Kidney capillary endothelial cell (primary cell): Measurements from ENCODE around the gene ARHGAP23.

Experiments
- DNase-seq: peaks from one replicate; pipeline ENCODE4 v3.0.0-alpha.2; 2018; ENCODE audit warnings: low spot score

ARHGAP23 gene, protein sequence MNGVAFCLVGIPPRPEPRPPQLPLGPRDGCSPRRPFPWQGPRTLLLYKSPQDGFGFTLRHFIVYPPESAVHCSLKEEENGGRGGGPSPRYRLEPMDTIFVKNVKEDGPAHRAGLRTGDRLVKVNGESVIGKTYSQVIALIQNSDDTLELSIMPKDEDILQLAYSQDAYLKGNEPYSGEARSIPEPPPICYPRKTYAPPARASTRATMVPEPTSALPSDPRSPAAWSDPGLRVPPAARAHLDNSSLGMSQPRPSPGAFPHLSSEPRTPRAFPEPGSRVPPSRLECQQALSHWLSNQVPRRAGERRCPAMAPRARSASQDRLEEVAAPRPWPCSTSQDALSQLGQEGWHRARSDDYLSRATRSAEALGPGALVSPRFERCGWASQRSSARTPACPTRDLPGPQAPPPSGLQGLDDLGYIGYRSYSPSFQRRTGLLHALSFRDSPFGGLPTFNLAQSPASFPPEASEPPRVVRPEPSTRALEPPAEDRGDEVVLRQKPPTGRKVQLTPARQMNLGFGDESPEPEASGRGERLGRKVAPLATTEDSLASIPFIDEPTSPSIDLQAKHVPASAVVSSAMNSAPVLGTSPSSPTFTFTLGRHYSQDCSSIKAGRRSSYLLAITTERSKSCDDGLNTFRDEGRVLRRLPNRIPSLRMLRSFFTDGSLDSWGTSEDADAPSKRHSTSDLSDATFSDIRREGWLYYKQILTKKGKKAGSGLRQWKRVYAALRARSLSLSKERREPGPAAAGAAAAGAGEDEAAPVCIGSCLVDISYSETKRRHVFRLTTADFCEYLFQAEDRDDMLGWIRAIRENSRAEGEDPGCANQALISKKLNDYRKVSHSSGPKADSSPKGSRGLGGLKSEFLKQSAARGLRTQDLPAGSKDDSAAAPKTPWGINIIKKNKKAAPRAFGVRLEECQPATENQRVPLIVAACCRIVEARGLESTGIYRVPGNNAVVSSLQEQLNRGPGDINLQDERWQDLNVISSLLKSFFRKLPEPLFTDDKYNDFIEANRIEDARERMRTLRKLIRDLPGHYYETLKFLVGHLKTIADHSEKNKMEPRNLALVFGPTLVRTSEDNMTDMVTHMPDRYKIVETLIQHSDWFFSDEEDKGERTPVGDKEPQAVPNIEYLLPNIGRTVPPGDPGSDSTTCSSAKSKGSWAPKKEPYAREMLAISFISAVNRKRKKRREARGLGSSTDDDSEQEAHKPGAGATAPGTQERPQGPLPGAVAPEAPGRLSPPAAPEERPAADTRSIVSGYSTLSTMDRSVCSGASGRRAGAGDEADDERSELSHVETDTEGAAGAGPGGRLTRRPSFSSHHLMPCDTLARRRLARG (N-terminal part only)

DNA sequence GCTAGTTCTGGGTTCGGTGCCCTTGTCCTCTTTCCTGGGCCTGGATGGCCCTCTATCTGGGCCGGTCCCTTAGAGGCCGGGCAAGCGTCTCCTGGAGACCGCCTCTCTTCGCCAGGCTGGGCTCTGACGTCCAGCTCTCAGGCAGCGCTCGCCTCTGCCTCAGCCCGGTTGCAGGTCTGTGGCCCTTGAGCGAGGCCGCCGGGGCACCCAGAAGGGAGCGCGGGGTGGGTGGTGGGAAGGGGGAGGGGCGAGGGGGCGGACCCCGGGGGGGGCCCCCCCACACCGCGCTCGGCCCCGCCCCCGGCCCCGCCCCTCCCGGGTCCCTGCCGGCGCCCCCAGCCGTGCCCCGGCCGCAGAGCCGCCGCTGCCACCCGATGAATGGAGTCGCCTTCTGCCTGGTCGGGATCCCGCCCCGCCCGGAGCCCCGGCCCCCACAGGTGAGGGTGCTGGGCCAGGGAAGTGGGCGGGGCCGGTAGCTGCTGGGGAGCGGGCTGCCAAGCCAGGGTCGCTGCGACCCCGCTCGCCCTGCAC, at the start of gene ARHGAP23:
ARHGAP23 (plus strand) TSS at position 353 of the 531 bp plus-strand sequence; CDS start at position 375, 22 bp downstream.
- DNase-seq = no peak

DNA sequence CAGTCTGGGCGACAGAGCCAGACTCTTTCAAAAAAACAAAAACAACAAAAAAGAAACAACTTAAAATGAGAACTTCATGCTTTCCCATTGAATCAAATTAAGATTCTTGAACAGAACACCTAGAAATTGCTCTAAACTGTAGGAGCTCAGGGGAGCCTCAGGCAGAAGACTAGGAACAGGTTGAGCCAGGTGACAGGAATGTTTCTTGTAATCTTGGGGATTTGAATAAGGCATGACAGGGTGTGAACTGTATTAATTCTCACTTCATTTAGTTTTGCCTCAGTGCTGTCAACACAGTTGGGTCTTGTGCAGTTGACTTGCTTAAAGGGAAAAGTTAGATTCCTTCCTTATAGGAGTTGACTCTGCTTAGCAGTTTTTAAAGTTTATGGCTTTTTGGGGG, 48.8 kb upstream of the ARHGAP23 start:
- no peak for DNase-seq

DNA sequence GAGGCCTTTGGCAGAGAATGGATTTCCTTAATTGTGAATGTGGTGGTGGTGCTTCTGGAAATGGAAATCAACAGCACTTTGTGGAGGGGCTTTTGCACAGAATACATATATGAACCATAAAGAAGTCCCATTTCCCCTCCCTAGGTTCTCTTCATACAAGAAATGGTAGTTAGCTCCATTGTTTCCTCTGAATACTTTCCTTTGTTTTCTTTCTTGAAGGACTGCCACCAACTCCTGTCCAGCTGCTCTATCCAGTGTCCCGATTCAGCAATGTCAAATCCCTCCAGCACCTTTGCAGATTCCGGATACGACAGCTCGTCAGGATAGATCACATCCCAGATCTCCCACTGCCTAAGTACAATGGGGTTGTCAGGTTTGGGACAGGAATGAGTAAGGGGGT, 33.2 kb upstream of the ARHGAP23 start:
- no peak for DNase-seq

DNA sequence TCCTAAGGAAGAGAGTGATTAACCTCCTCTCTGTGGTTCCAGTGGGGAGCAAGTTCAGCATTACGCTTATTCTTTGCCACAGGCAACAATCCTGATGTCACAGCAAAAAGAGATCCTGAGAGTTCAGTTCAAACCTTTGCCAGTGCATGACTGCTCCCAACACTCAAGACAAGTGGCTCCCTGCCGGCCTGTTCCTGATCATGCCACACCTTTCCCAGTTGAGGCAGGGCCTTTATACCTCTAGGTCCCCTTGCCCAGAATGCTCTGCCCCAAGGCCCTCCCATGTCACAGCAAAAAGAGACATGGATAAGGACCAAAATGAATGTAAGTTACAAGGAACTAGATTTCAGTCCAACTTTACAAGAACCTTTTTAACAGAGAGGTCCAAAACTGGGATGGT, 31.0 kb upstream of the ARHGAP23 start:
- DNase-seq = no peak

DNA sequence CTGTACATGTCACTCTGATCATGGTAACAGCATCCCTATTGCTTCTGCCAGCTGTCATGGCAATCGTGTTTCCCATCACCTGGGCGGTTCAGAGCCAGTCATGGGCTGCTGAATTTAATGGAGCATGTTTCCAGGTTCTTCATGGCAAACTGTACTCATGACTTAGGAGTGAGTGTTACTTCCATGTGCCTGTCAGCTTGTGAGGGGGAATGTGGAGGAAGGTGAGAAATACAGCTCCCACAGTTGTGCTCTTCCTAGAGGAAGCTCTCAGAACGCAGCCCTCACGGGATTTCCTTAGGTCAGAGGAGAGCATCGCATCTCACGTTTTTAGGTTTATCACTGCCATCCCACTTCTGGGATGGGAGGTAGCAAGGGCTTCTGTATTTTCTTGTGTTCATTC, 28.0 kb upstream of the ARHGAP23 start:
- DNase-seq = no peak

DNA sequence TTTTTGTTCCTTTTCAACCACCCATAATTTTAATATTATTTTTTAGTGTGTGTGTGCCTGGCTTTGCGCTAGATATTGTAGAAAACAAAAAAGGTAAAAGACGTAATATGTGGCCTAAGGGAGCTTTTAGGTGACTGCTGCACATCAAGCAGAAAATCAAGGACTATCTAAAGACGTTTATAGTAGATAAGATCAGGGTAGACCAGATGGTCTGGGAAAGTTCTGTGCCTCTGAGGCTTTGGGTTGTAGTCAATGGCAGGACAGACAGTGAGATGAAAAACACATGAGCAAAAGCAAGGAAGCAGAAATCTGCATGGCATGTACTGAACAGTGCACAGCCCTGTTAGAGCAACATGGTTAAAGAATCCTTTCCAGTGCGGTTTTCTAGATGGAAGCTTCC, 26.8 kb upstream of the ARHGAP23 start:
- DNase-seq = no peak

DNA sequence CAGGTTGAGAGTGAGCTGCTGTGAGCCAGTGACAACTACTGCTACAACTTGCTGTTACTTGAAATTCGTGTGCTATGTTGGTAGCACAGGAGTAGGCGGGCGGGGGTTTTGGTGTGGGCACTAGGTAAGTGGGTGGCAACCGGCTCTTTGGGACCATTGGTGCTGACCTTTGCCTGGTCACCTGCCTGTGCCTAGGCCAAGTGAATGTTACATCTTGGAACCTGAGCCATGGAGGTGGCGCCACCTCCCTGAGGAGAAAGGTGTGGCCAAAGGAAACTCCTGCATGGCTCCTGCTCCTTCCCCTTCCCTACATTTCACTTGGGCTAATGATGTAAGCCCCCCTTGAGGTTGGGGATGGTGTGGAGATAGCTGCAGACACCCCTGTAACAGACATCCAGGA, 25.4 kb upstream of the ARHGAP23 start:
- DNase-seq = no peak

DNA sequence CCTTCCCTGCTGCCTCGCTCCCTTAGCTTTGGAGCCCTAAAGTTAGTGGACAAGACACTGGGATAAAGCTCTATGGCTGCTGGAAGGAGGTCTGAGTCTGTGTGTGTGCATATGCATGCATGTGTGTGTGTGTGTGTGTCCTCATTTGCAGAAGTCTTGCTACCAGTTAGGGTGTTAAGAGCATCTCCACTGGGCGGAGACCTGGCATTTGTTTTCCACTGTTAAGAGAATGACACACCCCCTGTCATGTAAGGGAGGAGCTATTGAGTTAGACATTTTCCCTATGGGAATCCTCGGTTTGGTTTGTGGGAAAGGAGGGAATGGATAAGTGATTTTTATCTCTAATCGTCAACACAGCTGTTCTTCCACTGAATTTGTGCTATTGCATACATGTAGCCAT, 24.8 kb upstream of the ARHGAP23 start:
- no peak for DNase-seq

DNA sequence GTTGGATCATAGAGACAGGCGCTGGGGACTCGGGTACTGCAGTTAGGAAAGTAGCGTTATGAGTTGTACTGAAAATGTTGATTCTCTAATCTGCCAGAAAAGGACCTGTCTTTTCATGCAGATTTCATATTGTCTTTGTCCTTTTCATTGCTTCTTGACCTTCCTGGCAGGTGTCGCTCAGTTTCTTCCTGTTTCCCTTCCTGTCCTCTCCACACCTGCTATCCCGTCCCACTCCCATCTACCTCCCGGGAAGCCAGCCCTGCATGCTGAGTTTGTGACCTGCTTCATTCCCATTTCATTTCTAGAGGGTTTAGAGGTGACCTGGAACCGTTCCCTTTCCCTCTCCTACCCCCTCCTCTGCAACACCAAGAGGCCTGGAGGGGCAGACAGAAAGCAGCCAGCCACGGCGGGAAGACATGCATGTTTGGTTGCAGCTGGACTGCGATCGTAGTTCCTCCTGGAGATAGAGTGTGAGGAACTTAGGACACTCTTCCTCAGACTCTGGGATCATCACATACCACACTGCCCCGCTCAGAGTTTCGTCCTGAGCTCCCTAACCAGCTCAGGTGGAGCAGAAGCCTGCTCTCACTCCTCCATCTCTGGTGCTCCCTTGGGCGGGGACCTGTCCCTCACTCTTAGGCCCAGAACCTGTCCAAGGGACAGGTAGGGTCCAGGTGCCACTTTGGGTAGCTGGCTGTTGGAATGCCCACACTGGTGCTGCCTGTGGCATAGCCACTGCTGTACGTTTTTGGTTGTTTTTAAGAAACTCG, 23.9 kb upstream of the ARHGAP23 start:
- no peak for DNase-seq

DNA sequence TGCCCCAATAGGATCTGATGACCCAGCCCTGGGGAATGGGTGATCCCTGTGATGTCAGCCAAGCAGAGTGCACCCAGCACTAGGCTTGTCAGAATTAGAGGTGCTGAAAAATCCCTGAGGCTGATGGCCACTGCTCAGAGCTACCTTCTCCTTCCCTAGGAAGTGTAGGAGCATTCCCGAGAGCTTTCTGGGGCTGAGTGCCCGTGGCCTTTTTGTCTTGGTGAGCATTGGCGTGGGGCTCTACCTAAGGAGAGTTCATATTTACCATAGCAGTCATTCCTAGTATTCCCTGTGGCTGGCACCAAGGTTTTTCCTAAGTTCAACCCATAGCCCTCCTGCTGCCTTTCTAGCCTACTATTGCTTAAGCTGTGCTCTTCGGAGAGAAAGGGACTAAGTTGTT, 22.6 kb upstream of the ARHGAP23 start:
- DNase-seq = no peak

DNA sequence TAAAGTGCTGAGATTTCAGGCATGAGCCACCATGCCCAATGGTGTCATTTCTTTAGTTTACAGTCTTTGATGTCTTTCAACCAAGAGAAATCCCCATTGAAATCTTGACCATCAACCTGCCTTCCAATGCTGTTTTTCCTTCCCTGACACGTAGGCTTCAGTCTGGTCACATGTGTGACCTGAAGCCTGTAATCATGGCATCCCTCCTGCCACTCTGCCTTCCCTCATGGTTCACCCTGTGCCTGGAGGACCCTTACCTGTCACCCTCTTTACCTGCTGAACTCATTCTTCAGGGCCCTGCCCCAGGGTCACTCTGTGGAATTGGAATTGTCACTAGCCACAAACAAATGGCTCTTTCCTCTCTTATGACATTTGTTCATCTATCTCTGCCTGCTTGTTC, 18.1 kb upstream of the ARHGAP23 start:
- DNase-seq = no peak

DNA sequence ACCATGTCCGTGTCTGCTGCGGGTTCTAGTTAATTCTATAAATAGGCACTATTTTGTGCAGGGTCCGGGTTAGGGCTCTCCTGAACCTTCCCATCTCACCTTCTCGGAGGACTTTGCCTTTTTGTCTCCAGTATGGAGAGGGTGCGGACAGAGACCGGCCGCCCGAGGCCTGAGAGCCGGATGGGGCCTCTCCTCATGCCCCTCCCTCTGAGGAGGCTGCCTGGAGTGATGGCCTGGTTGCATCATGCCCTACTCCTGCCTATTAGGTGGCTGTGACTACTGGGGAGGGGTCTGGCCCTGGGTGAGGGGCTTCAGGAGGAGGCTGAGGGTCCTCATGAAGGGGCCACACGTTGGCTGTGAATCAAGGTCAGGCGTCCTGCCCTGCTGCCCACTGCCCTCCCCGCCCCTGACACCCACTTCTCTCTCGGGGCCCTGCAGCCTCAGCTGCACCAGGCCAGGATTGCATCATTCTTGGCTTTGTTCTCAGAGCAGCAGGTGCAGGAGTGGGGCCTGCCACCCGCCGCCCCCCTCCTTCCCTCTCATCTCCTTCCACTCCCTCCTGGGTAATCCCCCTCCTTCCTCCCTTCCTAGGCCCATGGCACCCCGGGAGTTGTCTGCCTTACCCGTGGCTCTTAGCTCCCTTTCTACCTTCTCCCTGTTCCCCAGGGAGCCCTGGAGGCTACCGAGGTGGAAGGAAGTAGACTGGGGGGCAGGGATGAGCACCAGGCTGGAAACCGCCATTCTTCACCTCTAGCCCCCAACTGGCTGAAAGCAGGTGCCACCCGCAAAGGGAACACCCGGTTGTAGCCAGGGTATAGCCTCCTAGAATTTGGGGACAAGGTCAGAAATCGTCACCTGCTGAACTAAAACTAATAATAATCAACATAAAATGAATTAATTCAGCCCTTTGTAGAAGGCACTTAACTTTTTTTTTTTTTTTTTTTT, 12.7 kb upstream of the ARHGAP23 start:
- no peak for DNase-seq

DNA sequence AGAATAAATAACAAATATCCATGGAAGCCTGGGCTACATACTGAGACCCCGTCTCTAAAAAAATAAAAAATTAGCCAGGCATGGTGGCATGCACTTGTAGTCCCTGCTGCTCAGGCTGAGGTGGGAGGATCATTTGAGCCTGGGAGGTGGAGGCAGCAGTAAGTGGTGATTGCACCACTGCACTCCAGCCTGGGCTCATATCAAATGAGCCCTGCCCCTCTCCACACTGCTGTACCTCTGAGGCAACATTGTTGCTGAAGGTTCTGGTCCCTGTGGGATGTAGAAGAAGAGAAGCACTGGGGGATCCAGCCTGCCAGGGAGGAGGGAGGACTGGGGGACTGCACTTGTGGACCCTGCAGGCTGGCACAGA, 11.4 kb upstream of the ARHGAP23 start:
- DNase-seq = no peak

DNA sequence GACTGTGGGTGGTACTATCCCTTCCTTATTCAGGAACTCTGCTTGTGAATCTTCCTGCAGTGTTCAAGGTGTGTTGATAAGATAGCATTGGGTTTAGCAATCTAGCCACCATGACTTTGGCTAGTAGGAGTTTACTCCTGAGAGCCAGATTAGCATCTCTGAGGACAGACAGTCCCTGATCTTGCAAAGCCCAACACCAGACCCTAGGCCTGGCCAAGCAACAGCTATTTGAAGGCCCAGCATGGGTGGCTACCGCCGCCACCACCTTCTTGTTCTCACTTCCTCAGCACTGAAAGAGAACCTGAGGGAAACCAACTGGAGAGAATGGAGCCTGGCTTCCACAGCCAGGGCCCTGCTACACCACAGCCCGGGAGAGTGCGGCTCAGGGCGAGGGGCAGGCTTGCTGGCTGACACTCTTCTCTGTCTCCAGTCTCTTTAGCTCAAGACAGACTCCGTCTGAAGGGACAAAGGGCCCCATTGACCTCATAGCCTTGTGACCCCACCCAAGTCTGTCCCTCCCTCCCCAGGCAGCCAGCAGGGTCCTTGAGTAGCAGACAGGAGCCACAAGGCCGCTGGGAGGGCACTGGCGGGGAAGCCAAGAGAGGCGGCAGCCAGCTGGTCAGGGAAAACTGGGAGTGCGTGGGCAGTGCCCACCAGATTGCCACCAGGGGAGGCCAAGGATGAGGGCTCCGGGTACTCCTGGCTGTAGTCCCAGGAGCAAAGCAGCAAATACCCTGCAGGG, 10.9 kb upstream of the ARHGAP23 start:
- DNase-seq = no peak

DNA sequence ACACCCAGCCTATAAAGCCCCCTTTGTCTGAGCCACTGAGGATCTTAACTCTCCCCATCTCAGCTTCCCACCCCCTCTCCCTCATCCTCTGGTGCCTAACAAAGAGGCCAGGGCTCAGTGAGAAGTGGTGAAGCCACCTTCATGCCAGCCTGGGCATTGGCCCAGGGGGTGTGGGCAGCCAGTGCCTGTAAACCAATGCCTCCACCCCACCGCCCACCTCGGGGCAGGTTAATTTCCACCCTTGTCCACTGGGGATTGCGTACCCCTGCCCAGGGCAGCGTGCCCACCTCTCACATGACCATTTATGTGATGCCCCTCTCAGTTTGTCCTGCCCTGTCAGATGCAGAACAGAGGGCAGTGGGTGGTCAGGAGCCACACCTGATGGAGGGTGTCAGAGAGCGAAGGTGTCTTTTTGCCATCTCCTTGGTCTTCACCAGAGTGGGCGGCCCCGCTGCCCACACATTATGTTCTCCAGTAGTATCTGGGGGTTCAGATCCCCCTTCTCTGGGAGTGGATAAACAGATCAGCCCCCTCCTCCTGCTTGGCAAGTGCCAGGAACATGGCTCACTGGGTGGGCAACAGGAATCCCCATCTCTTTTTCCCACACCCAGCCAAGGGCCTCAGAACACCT, 10.1 kb upstream of the ARHGAP23 start:
- DNase-seq = no peak

DNA sequence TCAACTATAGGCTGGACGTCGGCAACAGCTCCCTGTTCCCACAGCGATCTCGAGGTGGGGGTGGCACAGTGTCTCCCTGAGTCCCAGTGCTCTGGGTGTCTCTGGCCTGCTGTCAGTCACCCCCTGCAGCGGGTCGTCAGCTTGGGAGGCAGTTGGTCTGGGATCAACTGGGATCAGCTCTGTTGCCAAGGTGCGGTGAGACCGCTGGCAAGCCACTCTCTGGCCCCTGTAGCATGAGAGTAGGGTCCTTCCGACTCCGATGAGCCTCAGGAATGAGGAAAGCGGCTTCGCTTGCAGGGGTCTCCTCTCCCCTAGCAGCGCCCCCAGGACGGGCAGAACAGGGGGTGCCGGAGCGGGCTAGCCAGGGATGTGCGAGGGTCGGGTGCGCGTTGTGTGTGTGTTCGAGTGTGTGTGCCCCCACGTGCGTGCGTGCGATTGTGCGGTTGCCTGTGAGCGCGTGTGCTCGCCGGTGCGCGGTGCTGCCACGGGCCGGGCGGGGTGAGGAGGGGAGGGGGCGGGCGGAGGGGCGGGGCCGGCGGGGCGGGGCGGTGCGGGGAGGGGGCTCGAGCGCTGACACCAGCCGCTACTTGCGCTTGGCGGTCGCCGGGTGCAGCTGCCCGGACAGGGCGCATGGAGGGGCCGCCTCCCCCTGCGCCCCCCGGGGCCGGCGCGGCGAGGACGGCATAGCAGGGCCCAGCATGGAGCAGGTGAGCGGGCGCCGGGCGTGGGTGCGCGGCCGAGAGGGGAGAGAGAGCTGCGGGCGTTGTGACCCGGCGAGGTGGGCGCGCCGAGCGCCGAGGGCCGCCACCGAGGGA, 9.4 kb upstream of the ARHGAP23 start:
- DNase-seq = no peak

DNA sequence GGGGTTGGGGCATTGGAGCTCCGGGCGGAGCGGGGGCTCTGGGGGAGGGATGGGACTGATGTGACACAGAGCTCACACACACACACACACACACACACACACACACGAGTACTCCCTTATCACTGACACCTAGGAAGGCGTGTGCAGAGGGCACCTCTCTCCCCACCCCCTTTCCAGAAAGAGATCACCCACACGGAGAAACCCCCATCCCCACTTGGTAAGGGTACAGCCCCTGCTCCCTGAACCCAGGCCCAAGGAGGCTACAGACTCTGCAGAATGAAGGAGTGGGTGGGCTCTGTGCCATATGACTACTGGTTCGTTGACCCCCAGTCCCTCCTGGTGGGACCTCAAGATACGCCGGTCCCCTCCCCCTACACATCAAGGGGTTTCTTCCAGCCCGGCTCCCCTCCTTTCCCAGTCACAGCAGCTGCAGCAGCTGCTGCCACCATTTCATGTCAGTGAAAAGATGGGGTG, 8.7 kb upstream of the ARHGAP23 start:
- no peak for DNase-seq

DNA sequence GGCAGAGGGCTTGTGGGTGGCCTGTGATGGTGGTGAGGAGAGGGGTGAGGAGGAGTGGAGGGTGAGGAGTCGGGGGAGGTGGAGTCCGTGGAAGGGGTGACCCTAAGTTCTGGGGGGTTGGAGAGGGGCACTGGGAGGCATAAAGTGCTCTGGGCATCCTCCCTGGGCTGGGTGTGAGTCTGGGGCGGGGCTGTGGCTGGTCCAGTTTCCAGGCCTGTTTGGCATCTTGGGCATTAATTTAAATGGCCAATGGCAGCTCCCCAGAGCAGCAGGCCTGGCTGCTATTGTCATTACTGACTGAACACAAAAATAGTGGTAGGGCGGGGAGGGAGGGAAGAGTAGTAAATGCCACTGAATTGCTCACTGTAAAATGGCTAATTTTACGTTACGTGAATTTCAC, 7.7 kb upstream of the ARHGAP23 start:
- no peak for DNase-seq
